ENCODE results near the gene CDK10. TPM values are rescaled to one million over a fixed set of nuclear protein-coding genes. Genes with fewer than 3 reads are reported as not detected.

CDK10 gene
- polyA plus RNA-seq, 2 donors = 49.2 to 88.8 TPM

GRCh38 chr16:89738072-89738377 lies 51.5 kb downstream of the CDK10 start:
- H3K27ac ChIP-seq (ENCODE audit: low read depth in 2 of 2, low read length in 1 of 2) = no peak overlapping the region
- no peaks in the 10 kb centered on the region for H3K9me3 ChIP-seq (ENCODE audit: control insufficient read depth in 2 of 2, insufficient read depth in 1 of 2, low read depth in 1 of 2, low read length in 1 of 2)
- WGBS, 2 donors = 88 to 93% methylated on average over 14 of the region's 14 CpGs
- H3K27me3 ChIP-seq (ENCODE audit: control insufficient read depth in 1 of 2, insufficient read depth in 2 of 2, low read length in 2 of 2) = no peaks in the 10 kb centered on the region
- no peak overlapping the region for H3K4me3 ChIP-seq (ENCODE audit: low read depth in 1 of 2, low read length in 2 of 2)
- H3K36me3 ChIP-seq (ENCODE audit: control insufficient read depth in 2 of 2, insufficient read depth in 2 of 2, low read length in 1 of 2) = peaks cover 30 to 56% of the 10 kb centered on the region in 2 donors
- peaks cover 0 to 3% of the 10 kb centered on the region in 2 donors for H3K4me1 ChIP-seq (ENCODE audit: control insufficient read depth in 2 of 2, insufficient read depth in 2 of 2, low read length in 1 of 2)

GRCh38 chr16:89738538-89739317 lies 52.2 kb downstream of the CDK10 start:
- H3K4me1 ChIP-seq (ENCODE audit: control insufficient read depth in 2 of 2, insufficient read depth in 2 of 2, low read length in 1 of 2) = peaks cover 0 to 3% of the 10 kb centered on the region in 2 donors

GRCh38 chr16:89739383-89739782 lies 52.9 kb downstream of the CDK10 start:
- no peak overlapping the region for H3K4me3 ChIP-seq (ENCODE audit: low read depth in 1 of 2, low read length in 2 of 2)
- WGBS, 2 donors = 86 to 90% methylated on average over 9 of the region's 9 CpGs
- peaks cover 26 to 45% of the 10 kb centered on the region in 2 donors for H3K36me3 ChIP-seq (ENCODE audit: control insufficient read depth in 2 of 2, insufficient read depth in 2 of 2, low read length in 1 of 2)
- H3K9me3 ChIP-seq (ENCODE audit: control insufficient read depth in 2 of 2, insufficient read depth in 1 of 2, low read depth in 1 of 2, low read length in 1 of 2) = no peaks in the 10 kb centered on the region
- peaks cover 0 to 3% of the 10 kb centered on the region in 2 donors for H3K4me1 ChIP-seq (ENCODE audit: control insufficient read depth in 2 of 2, insufficient read depth in 2 of 2, low read length in 1 of 2)
- no peak overlapping the region for H3K27ac ChIP-seq (ENCODE audit: low read depth in 2 of 2, low read length in 1 of 2)
- H3K27me3 ChIP-seq (ENCODE audit: control insufficient read depth in 1 of 2, insufficient read depth in 2 of 2, low read length in 2 of 2) = no peaks in the 10 kb centered on the region

More at GRCh38 chr16:89738538-89739317, 52.2 kb downstream of the CDK10 start:
- peaks cover 29 to 50% of the 10 kb centered on the region in 2 donors for H3K36me3 ChIP-seq (ENCODE audit: control insufficient read depth in 2 of 2, insufficient read depth in 2 of 2, low read length in 1 of 2)
- no peak overlapping the region for H3K4me3 ChIP-seq (ENCODE audit: low read depth in 1 of 2, low read length in 2 of 2)
- WGBS, 2 donors = 79 to 81% methylated on average over 20 of the region's 20 CpGs
- no peaks in the 10 kb centered on the region for H3K27me3 ChIP-seq (ENCODE audit: control insufficient read depth in 1 of 2, insufficient read depth in 2 of 2, low read length in 2 of 2)
- no peak overlapping the region for H3K27ac ChIP-seq (ENCODE audit: low read depth in 2 of 2, low read length in 1 of 2)
- no peaks in the 10 kb centered on the region for H3K9me3 ChIP-seq (ENCODE audit: control insufficient read depth in 2 of 2, insufficient read depth in 1 of 2, low read depth in 1 of 2, low read length in 1 of 2)

GRCh38 chr16:89741342-89742014 lies 55.0 kb downstream of the CDK10 start:
- no peaks in the 10 kb centered on the region for H3K9me3 ChIP-seq (ENCODE audit: control insufficient read depth in 2 of 2, insufficient read depth in 1 of 2, low read depth in 1 of 2, low read length in 1 of 2)
- no peak overlapping the region for H3K27ac ChIP-seq (ENCODE audit: low read depth in 2 of 2, low read length in 1 of 2)
- WGBS, 2 donors = 83 to 84% methylated on average over 11 of the region's 11 CpGs
- no peaks in the 10 kb centered on the region for H3K27me3 ChIP-seq (ENCODE audit: control insufficient read depth in 1 of 2, insufficient read depth in 2 of 2, low read length in 2 of 2)
- peaks cover 25 to 39% of the 10 kb centered on the region in 2 donors for H3K36me3 ChIP-seq (ENCODE audit: control insufficient read depth in 2 of 2, insufficient read depth in 2 of 2, low read length in 1 of 2)
- peaks cover 0 to 3% of the 10 kb centered on the region in 2 donors for H3K4me1 ChIP-seq (ENCODE audit: control insufficient read depth in 2 of 2, insufficient read depth in 2 of 2, low read length in 1 of 2)
- H3K4me3 ChIP-seq (ENCODE audit: low read depth in 1 of 2, low read length in 2 of 2) = no peak overlapping the region

- H3K4me1 ChIP-seq (ENCODE audit: control insufficient read depth in 2 of 2, insufficient read depth in 2 of 2, low read length in 1 of 2) = no peaks in the 10 kb centered on the region
- no peaks in the 10 kb centered on the region for H3K9me3 ChIP-seq (ENCODE audit: control insufficient read depth in 2 of 2, insufficient read depth in 1 of 2, low read depth in 1 of 2, low read length in 1 of 2)
- no peak overlapping the region for H3K27ac ChIP-seq (ENCODE audit: low read depth in 2 of 2, low read length in 1 of 2)
- no peaks in the 10 kb centered on the region for H3K27me3 ChIP-seq (ENCODE audit: control insufficient read depth in 1 of 2, insufficient read depth in 2 of 2, low read length in 2 of 2)
- peaks cover 13 to 28% of the 10 kb centered on the region in 2 donors for H3K36me3 ChIP-seq (ENCODE audit: control insufficient read depth in 2 of 2, insufficient read depth in 2 of 2, low read length in 1 of 2)
- WGBS, 2 donors = 84 to 86% methylated on average over 4 of the region's 4 CpGs
- no peak overlapping the region for H3K4me3 ChIP-seq (ENCODE audit: low read depth in 1 of 2, low read length in 2 of 2)
Measured at GRCh38 chr16:89742948-89743347, 56.5 kb downstream of the CDK10 start.

- WGBS, 2 donors = 86 to 93% methylated on average over 16 of the region's 16 CpGs
- Histone ChIP-seq H3K27ac (ENCODE audit: low read depth in 2 of 2, low read length in 1 of 2) (no peak overlapping the region), H3K4me1 (ENCODE audit: control insufficient read depth in 2 of 2, insufficient read depth in 2 of 2, low read length in 1 of 2) (no peaks in the 10 kb centered on the region), H3K9me3 (ENCODE audit: control insufficient read depth in 2 of 2, insufficient read depth in 1 of 2, low read depth in 1 of 2, low read length in 1 of 2) (no peaks in the 10 kb centered on the region), H3K36me3 (ENCODE audit: control insufficient read depth in 2 of 2, insufficient read depth in 2 of 2, low read length in 1 of 2) (peaks cover 0 to 14% of the 10 kb centered on the region in 2 donors), H3K4me3 (ENCODE audit: low read depth in 1 of 2, low read length in 2 of 2) (no peak overlapping the region), H3K27me3 (ENCODE audit: control insufficient read depth in 1 of 2, insufficient read depth in 2 of 2, low read length in 2 of 2) (no peaks in the 10 kb centered on the region)
Measured at GRCh38 chr16:89744813-89745212, 58.3 kb downstream of the CDK10 start.

Other genes starting within 250 kb of the CDK10 start
- gene ANKRD11, start 196.1 kb upstream of the CDK10 start, polyA plus RNA-seq = 10 to 100 TPM; 37.1 to 73.5 TPM
- gene SPG7, start 178.3 kb upstream of the CDK10 start, polyA plus RNA-seq = 10 to 100 TPM; 41.9 to 89.3 TPM
- gene RPL13, start 126.0 kb upstream of the CDK10 start, polyA plus RNA-seq = 1,000 to 10,000 TPM; 4,316 to 5,851 TPM
- 1 to 10 TPM; 1.5 to 4.5 TPM for gene CPNE7, start 110.9 kb upstream of the CDK10 start, polyA plus RNA-seq
- gene DPEP1, start 73.0 kb upstream of the CDK10 start, polyA plus RNA-seq = under 1 TPM in 1 of 2 donors, not detected in 1; 0.05 TPM
- gene CHMP1A, start 29.0 kb upstream of the CDK10 start, polyA plus RNA-seq = 10 to 100 TPM; 58.8 to 71.9 TPM
- gene SPATA33, start 28.9 kb upstream of the CDK10 start, polyA plus RNA-seq = 1 to 10 TPM; 3.5 to 5.4 TPM
- 1 to 10 TPM; 4.8 to 6.5 TPM for gene SPATA2L, start 15.0 kb downstream of the CDK10 start, polyA plus RNA-seq
- gene VPS9D1, start 34.2 kb downstream of the CDK10 start, polyA plus RNA-seq = 10 to 100 TPM; 26.4 to 37.5 TPM
- gene ZNF276, start 34.8 kb downstream of the CDK10 start, polyA plus RNA-seq = 10 to 100 TPM; 23.2 to 42.3 TPM
- gene FANCA, start 130.0 kb downstream of the CDK10 start, polyA plus RNA-seq = 10 to 100 TPM in 1 of 2 donors, 1 to 10 TPM in 1; 9.9 to 18.6 TPM
- gene SPIRE2, start 141.8 kb downstream of the CDK10 start, polyA plus RNA-seq = 1 to 10 TPM; 3.6 to 6.4 TPM
- 10 to 100 TPM; 76.3 to 83.2 TPM for gene TCF25, start 186.9 kb downstream of the CDK10 start, polyA plus RNA-seq
- gene MC1R, start 232.2 kb downstream of the CDK10 start, polyA plus RNA-seq = 1 to 10 TPM; 1.3 to 3.3 TPM
- gene TUBB3, start 236.7 kb downstream of the CDK10 start, polyA plus RNA-seq = 1 to 10 TPM in 1 of 2 donors, under 1 TPM in 1; 0.16 to 1.5 TPM

Data from esophagus (tissue), 2 donors.